Activated CD8-positive, alpha-beta T cell treated with anti-CD3 and anti-CD28 coated beads for 36 hours (primary cell): Measurements from ENCODE around the gene PPP2R1B. TPM values are rescaled to one million over a fixed set of nuclear protein-coding genes. Genes with fewer than 3 reads are reported as not detected.

Experiments
- ATAC-seq: fragments of 200-7000 bp; cut with Tn5 transposase; one replicate; pipeline ENCODE4 v1.10.0; 2021; ENCODE audit warnings: mild to moderate bottlenecking, moderate library complexity
- CTCF ChIA-PET: fragments of 350-600 bp; sonication (Branson Sonifier 250); formaldehyde crosslinking; loops from one replicate; lab custom pipeline; 2021; ENCODE audit warnings: antibody characterized with exemption; lab: Charles Lee
- POLR2A ChIA-PET: fragments of 350-600 bp; sonication (Branson Sonifier 250); formaldehyde crosslinking; loops from one replicate; lab custom pipeline; 2021; ENCODE audit warnings: antibody characterized with exemption; lab: Charles Lee
- DNase-seq: peaks from one replicate; pipeline ENCODE4 v3.0.0-alpha.2; 2020
- H3K27ac Mint-ChIP-seq: one replicate; pipeline ENCODE4 v1.8.0; 2021; ENCODE audit warnings: mild to moderate bottlenecking, mixed read lengths
- H3K27me3 Mint-ChIP-seq: one replicate; pipeline ENCODE4 v1.8.0; 2021; ENCODE audit warnings: mixed read lengths
- H3K36me3 Mint-ChIP-seq: one replicate; pipeline ENCODE4 v1.8.0; 2021; ENCODE audit warnings: low read depth, mixed read lengths
- H3K4me1 Mint-ChIP-seq: one replicate; pipeline ENCODE4 v1.8.0; 2021; ENCODE audit warnings: low read depth, mixed read lengths
- H3K4me3 Mint-ChIP-seq: one replicate; pipeline ENCODE4 v1.8.0; 2021; ENCODE audit warnings: mild to moderate bottlenecking, moderate library complexity, mixed read lengths
- H3K9me3 Mint-ChIP-seq: one replicate; pipeline ENCODE4 v1.8.0; 2021; ENCODE audit warnings: mixed read lengths
- intact Hi-C: fragments of 100-400 bp; cut with micrococcal nuclease; formaldehyde crosslinking; loops from one replicate; pipeline ENCODE4 v1.10.0; 2022
- total RNA-seq, 2 experiments: library from RNA; stranded (reverse); gene quantifications; one replicate each; pipeline ENCODE4 v1.2.3, GENCODE V29; 2021
- TF ChIP-seq, protein P1 (sequence below): fragments of 200-600 bp; IDR thresholded peaks from one replicate; pipeline ENCODE4 v1.8.0; 2022; ENCODE audit warnings: antibody characterized with exemption, mild to moderate bottlenecking

The PPP2R1B gene
- total RNA-seq, 2 experiments from 2014 or later = 49.7 to 54.0 TPM

DNA sequence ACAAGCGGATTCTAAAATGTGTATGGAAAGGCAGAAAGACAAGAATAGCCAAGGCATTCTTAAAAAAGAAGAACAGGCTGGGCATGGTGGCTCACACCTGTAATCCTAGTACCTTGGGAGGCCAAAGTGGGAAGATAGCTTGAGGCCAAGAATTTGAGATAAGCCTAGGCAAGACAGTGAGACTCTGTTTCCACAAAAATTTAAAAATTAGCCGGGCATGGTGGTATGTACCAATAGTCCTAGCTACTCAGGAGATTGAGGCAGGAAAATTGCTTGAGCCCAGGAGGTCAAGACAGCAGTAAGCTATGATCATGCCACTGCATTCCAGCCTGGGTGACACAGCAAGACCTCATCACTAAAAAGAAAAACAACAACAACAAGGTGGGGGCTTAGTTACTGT is 46.0 kb upstream of the PPP2R1B start:
- TF ChIP-seq, protein P1, sequence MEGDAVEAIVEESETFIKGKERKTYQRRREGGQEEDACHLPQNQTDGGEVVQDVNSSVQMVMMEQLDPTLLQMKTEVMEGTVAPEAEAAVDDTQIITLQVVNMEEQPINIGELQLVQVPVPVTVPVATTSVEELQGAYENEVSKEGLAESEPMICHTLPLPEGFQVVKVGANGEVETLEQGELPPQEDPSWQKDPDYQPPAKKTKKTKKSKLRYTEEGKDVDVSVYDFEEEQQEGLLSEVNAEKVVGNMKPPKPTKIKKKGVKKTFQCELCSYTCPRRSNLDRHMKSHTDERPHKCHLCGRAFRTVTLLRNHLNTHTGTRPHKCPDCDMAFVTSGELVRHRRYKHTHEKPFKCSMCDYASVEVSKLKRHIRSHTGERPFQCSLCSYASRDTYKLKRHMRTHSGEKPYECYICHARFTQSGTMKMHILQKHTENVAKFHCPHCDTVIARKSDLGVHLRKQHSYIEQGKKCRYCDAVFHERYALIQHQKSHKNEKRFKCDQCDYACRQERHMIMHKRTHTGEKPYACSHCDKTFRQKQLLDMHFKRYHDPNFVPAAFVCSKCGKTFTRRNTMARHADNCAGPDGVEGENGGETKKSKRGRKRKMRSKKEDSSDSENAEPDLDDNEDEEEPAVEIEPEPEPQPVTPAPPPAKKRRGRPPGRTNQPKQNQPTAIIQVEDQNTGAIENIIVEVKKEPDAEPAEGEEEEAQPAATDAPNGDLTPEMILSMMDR = no peak
- Mint-ChIP-seq H3K27me3 (no peaks in the 10 kb centered on the region), H3K4me3 (no peak overlapping the region), H3K9me3 (no peaks in the 10 kb centered on the region), H3K4me1 (peaks cover 2% of the 10 kb centered on the region), H3K27ac (no peak overlapping the region), H3K36me3 (peaks cover 26% of the 10 kb centered on the region)
- intact Hi-C loops = no loop called here
- DNase-seq (no peak), ATAC-seq (no peak)
- CTCF ChIA-PET = interaction anchor here (1.1 kb wide), 1 partner anchor 225 kb away, joined by 3 read pairs; no protein-coding TSS in a partner anchor
- POLR2A ChIA-PET = interaction anchor here (0.6 kb wide), 1 partner anchor 20 kb away, joined by 3 read pairs; no protein-coding TSS in a partner anchor

DNA sequence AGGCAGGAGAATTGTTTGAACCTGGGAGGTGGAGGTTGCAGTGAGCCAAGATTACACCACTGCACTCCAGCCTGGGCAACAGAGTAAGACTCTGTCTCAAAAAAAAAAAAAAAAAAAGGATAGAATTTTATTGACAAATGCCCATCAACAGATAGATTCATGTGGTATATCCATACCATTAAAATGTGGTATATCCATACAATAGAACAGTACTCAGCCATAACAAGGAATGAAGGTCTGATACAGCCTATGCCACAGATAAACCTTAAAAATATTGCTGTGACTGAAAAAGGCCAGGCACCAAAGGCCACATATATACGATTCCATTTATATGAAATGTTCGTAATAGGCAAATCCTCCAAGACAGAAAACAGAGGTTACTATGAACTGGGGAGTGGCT is 45.3 kb upstream of the PPP2R1B start:
- no peak for ATAC-seq

GRCh38 chr11:111808834-111809233 is 42.6 kb upstream of the PPP2R1B start:
- CTCF ChIA-PET = no interaction called here
- Mint-ChIP-seq H3K36me3 (peaks cover 28% of the 10 kb centered on the region), H3K4me1 (no peaks in the 10 kb centered on the region), H3K27me3 (no peaks in the 10 kb centered on the region), H3K4me3 (no peak overlapping the region), H3K9me3 (no peaks in the 10 kb centered on the region), H3K27ac (no peak overlapping the region)
- ATAC-seq = no peak
- intact Hi-C loops = no loop called here
- POLR2A ChIA-PET = no interaction called here
- DNase-seq = no peak
- TF ChIP-seq, protein P1 = no peak

More for the DNA sequence above, 45.3 kb upstream of the PPP2R1B start:
- Mint-ChIP-seq H3K27ac (no peak overlapping the region), H3K36me3 (peaks cover 24% of the 10 kb centered on the region), H3K9me3 (no peaks in the 10 kb centered on the region), H3K4me3 (no peak overlapping the region), H3K4me1 (peaks cover 2% of the 10 kb centered on the region), H3K27me3 (no peaks in the 10 kb centered on the region)
- intact Hi-C loops = no loop called here
- TF ChIP-seq, protein P1 = no peak
- ChIA-PET CTCF (interaction anchor here (1.1 kb wide), 1 partner anchor 224 kb away, joined by 3 read pairs; no protein-coding TSS in a partner anchor), POLR2A (no interaction called here)
- no peak for DNase-seq

- CTCF ChIA-PET = no interaction called here
- H3K36me3 Mint-ChIP-seq = peaks cover 31% of the 10 kb centered on the region
- no peak overlapping the region for H3K4me3 Mint-ChIP-seq
- intact Hi-C loops = no loop called here
- no peak for ATAC-seq
- no peak overlapping the region for H3K27ac Mint-ChIP-seq
- H3K9me3 Mint-ChIP-seq = no peaks in the 10 kb centered on the region
- DNase-seq = no peak
- TF ChIP-seq, protein P1 = no peak
- POLR2A ChIA-PET = no interaction called here
- no peaks in the 10 kb centered on the region for H3K4me1 Mint-ChIP-seq
- no peaks in the 10 kb centered on the region for H3K27me3 Mint-ChIP-seq
These were observed 41.9 kb upstream of the PPP2R1B start for GRCh38 chr11:111808063-111808588.

- intact Hi-C loops = no loop called here
- no peak overlapping the region for H3K27ac Mint-ChIP-seq
- H3K27me3 Mint-ChIP-seq = no peaks in the 10 kb centered on the region
- CTCF ChIA-PET = interaction anchor here (0.8 kb wide), 1 partner anchor 35 kb away, joined by 3 read pairs; no protein-coding TSS in a partner anchor
- H3K4me3 Mint-ChIP-seq = no peak overlapping the region
- TF ChIP-seq, protein P1 = no peak
- H3K4me1 Mint-ChIP-seq = no peaks in the 10 kb centered on the region
- ATAC-seq = no peak
- no peaks in the 10 kb centered on the region for H3K9me3 Mint-ChIP-seq
- POLR2A ChIA-PET = no interaction called here
- no peak for DNase-seq
- peaks cover 29% of the 10 kb centered on the region for H3K36me3 Mint-ChIP-seq
These were observed 40.9 kb upstream of the PPP2R1B start for GRCh38 chr11:111807076-111807475.
